ENCODE data around the gene PEX5L. TPM values are rescaled to one million over a fixed set of nuclear protein-coding genes. Genes with fewer than 3 reads are reported as not detected.
A peak's percentile ranks its signal among the peaks of the same experiment; 100 is the strongest.
"Not testable (repeated sequence)": the region's sequence is repeated elsewhere in the genome, so short reads cannot be mapped to it uniquely, and the experiment has no call there.

The PEX5L gene, protein sequence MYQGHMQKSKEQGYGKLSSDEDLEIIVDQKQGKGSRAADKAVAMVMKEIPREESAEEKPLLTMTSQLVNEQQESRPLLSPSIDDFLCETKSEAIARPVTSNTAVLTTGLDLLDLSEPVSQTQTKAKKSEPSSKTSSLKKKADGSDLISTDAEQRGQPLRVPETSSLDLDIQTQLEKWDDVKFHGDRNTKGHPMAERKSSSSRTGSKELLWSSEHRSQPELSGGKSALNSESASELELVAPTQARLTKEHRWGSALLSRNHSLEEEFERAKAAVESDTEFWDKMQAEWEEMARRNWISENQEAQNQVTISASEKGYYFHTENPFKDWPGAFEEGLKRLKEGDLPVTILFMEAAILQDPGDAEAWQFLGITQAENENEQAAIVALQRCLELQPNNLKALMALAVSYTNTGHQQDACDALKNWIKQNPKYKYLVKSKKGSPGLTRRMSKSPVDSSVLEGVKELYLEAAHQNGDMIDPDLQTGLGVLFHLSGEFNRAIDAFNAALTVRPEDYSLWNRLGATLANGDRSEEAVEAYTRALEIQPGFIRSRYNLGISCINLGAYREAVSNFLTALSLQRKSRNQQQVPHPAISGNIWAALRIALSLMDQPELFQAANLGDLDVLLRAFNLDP
- total RNA-seq (0.11 TPM), polyA plus RNA-seq (0.03 TPM)

DNA sequence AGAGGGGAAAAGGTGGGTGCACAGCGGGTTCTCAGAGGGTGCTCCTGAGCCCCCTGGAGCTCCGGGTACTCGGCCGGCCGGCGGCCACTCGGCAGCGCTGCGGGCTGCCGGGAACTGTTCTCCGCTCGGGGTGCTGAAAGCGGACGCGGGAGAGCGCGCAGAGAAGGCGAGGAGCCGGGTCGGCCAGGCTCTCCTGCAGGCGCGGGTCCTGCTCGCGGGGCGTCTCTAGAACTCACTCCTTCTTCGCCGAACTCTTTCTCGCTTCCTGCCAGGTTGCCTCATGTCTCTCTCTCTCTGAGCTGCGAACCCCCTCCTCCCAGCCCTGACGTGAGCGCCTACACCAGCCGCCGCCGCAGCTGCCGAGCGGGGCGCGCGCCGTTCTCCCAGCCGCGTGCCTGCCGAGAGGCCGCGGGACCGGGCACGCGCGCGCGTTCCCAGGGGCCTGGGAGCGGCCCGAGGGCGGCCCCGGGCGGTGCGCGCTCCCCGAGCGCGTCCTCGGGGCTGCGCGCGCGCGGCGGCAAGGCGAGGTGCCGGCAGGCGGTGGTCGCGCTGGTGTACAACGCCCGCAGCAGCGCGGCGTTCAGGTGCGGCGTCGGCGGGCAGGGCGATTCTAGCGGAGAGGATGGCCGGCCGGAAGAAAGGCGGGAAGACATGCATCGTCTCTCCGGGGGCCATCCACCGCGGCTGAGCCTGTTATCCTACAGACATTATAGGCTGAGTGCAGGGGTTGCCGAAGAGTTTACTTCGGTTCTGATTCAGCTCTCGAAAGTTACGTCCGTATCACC, at the start of gene PEX5L:
Gene PEX5L, minus strand, starts transcription at position 267 of the 785 bp plus-strand sequence. CDS start 338 bp downstream, outside the sequence.
- under 1% methylated on average over 96 of the region's 96 CpGs for WGBS
- DNase-seq (ENCODE audit: extremely low spot score): peak; percentile 33
- H3K4me1 ChIP-seq (ENCODE audit: insufficient read depth): peaks cover 2% of the 10 kb centered on the region

DNA sequence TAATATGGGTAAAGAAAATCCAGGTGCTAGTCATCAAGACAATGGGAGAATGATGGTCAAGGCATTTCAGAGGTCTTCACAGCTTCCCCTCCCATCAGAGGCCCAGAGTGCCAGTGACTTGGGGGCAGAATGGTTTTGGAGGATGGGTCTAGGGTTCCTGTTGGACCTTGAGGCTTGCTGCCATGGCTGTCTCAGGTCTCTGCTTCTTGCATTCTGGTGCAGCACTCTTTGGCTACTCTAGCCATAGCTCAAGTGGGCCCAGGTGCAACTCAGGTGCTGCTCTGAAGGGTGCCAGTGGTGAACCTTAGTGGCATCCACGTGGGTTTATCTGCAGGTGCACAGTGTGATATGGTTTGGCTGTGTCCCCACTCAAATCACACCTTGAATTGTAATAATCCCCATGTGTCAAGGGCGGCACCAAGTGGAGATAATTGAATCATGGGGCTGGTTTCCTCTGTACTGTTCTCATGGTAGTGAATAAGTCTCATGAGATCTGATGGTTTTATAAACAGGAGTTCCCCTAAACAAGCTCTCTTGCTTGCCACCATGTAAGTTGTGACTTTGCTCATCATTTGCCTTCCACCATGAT, 48.5 kb upstream of the PEX5L start:
- H3K4me3 ChIP-seq (ENCODE audit: low read depth, low read length): no peak overlapping the region
- no peak overlapping the region for H3K27ac ChIP-seq (ENCODE audit: low read depth)
- no peaks in the 10 kb centered on the region for H3K36me3 ChIP-seq (ENCODE audit: insufficient read depth)
- WGBS: 57% methylated on average over 2 of the region's 2 CpGs
- no peaks in the 10 kb centered on the region for H3K4me1 ChIP-seq (ENCODE audit: insufficient read depth)
- no peak for DNase-seq (ENCODE audit: extremely low spot score)

More for the DNA sequence above, at the start of gene PEX5L:
- Histone ChIP-seq H3K4me3 (ENCODE audit: low read depth, low read length) (peak within 1 kb of the TSS; percentile 32), H3K36me3 (ENCODE audit: insufficient read depth) (no peaks in the 10 kb centered on the region), H3K27ac (ENCODE audit: low read depth) (no peak within 1 kb of the TSS)

DNA sequence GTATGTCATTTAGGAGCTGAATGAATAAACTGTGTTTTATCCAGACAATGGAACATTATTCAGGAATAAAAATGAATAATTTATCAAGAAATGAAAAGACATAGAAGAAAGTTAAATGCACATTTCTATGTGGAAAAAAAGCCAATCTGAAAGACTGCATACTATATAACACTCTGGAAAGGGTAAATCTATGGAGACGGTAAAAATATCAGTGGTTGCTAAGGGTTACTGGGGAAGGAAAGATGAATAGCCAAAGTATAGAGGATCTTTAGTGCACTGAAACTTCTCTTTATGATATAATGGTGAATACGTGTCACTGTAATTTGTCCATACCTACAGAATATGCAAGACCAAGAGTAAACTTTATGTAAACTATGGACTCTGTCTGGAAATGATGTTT, 46.0 kb upstream of the PEX5L start:
- no peak overlapping the region for H3K27ac ChIP-seq (ENCODE audit: low read depth)
- no peaks in the 10 kb centered on the region for H3K4me1 ChIP-seq (ENCODE audit: insufficient read depth)
- H3K36me3 ChIP-seq (ENCODE audit: insufficient read depth): no peaks in the 10 kb centered on the region
- no peak overlapping the region for H3K4me3 ChIP-seq (ENCODE audit: low read depth, low read length)
- WGBS: 82% methylated on average over 2 of the region's 2 CpGs
- DNase-seq (ENCODE audit: extremely low spot score): no peak

DNA sequence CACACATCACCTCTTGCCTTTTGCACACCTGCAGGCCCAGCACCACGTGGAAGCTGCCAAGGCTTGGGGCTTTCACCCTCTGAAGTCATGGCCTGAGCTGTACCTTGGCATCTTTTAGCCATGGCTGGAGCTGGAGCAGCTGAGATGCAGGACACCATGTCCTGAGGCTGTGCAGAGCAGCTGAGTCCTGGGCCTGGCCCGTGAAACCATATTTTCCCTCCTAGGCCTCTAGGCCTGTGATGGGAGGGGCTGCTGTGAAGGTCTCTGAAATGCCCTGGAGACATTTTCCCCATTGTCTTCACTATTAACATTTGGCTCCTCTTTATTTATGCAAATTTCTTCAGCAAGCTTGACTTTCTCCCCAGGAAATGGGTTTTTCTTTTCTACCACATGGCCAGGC, 41.9 kb upstream of the PEX5L start:
- Histone ChIP-seq H3K4me1 (ENCODE audit: insufficient read depth) (no peaks in the 10 kb centered on the region), H3K36me3 (ENCODE audit: insufficient read depth) (no peaks in the 10 kb centered on the region), H3K4me3 (ENCODE audit: low read depth, low read length) (no peak overlapping the region), H3K27ac (ENCODE audit: low read depth) (no peak overlapping the region)
- no peak for DNase-seq (ENCODE audit: extremely low spot score)
- WGBS: 50% methylated on average over 2 of the region's 2 CpGs

DNA sequence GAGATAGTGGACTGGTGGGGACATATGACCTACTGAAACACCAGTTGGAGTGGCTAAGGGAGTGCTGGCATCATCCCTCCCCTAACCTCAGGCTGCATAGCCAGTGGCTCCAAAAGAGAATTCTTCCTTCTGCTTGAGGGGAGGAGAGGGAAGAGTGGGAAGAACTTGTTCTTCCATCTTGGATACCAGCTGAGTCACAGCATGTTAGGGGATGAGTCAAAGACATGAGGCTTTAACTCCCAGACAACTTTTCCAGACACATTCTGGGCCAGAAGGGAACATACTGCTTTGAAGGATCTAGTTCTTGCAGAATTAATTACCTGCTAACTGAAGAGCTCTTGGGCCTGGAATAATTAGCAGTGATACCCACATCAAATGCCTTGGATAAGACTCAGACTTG, 36.8 kb upstream of the PEX5L start:
- no peak for DNase-seq (ENCODE audit: extremely low spot score)
- no peak overlapping the region for H3K27ac ChIP-seq (ENCODE audit: low read depth)
- H3K36me3 ChIP-seq (ENCODE audit: insufficient read depth): no peaks in the 10 kb centered on the region
- no peak overlapping the region for H3K4me3 ChIP-seq (ENCODE audit: low read depth, low read length)
- no peaks in the 10 kb centered on the region for H3K4me1 ChIP-seq (ENCODE audit: insufficient read depth)

DNA sequence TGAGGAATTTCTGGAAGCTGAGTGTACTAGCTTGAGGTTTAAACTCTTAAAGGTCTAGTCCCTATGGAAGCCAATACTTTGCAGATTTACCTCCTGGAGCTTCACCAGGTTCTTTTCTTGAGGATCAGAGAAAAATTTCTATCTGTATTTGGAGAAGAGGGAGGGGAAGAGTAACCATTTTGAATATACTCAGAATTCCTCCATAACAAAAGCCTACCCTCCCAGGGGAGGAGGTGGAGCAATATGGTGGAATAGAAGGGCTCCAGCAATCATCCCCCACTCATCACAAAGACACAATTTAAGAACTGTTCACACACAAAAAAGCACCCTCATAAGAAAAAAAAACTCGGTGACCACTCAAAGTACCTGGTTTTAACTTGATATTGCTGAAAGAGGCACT, 36.0 kb upstream of the PEX5L start:
- DNase-seq (ENCODE audit: extremely low spot score): no peak
- H3K4me1 ChIP-seq (ENCODE audit: insufficient read depth): no peaks in the 10 kb centered on the region
- H3K36me3 ChIP-seq (ENCODE audit: insufficient read depth): no peaks in the 10 kb centered on the region
- H3K27ac ChIP-seq (ENCODE audit: low read depth): no peak overlapping the region
- 61% methylated on average over 1 of the region's 1 CpG for WGBS
- H3K4me3 ChIP-seq (ENCODE audit: low read depth, low read length): no peak overlapping the region

DNA sequence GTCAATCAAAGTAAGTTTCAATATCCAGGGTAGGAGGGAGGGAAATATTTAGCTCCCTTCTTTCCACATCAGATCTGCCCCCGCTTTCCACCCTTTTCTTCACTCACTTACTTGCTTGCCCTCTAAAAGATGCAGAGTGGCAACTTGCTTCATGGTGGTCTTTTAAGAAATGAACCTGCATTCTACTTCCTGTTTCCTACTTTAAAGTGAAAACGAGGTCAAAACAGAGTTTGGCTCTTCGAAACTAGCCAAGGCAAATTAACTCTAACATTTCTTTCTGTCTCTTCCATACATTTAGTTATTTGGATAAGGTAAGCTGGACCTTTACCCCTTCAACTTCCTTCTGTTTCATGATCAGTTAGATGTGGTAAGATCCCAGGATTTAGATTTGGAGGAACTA, 34.2 kb upstream of the PEX5L start:
- H3K27ac ChIP-seq (ENCODE audit: low read depth): no peak overlapping the region
- H3K4me3 ChIP-seq (ENCODE audit: low read depth, low read length): no peak overlapping the region
- H3K36me3 ChIP-seq (ENCODE audit: insufficient read depth): no peaks in the 10 kb centered on the region
- no peak for DNase-seq (ENCODE audit: extremely low spot score)
- WGBS: 61% methylated on average over 3 of the region's 3 CpGs
- H3K4me1 ChIP-seq (ENCODE audit: insufficient read depth): no peaks in the 10 kb centered on the region

DNA sequence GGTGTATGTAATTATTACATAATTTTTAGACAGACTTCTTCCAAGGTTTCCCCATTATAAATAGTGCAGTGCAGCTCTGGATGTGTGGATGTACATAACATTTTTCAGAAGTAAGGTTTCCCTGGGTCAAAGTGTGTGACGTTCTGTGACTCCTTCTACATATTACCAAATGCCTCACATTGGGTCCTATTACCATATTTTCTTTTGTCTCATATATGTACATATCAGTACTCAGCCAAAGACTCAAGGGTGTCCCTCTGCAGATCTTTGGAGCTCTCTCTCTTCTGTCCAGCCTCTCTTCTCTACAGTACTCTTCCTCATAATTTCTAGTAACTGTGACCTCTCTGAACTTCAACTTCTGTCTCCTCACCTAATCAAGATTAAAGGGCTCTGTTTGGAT, 31.3 kb upstream of the PEX5L start:
- Histone ChIP-seq H3K27ac (ENCODE audit: low read depth) (no peak overlapping the region), H3K4me1 (ENCODE audit: insufficient read depth) (no peaks in the 10 kb centered on the region), H3K36me3 (ENCODE audit: insufficient read depth) (no peaks in the 10 kb centered on the region), H3K4me3 (ENCODE audit: low read depth, low read length) (no peak overlapping the region)
- 69% methylated on average over 1 of the region's 1 CpG for WGBS
- no peak for DNase-seq (ENCODE audit: extremely low spot score)

DNA sequence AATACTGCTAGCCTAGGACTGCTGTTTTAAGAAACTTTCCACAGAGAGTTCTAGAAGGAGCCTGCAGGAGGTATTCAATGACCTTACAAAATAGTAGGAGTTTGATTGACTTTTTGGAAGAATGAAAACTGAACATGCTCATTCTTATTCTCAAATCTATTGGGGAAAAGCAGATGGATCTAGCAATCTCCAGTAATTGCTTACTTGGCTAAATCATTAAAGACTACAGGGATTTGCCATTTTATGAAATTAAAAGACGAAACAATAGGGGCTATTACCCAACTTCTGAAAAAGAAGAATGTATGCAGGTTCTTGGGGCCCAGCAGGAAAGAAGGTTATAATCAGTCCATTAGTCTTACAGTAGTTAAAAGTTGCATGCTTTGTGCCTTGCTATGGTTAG, 29.9 kb upstream of the PEX5L start:
- H3K4me3 ChIP-seq (ENCODE audit: low read depth, low read length): no peak overlapping the region
- H3K4me1 ChIP-seq (ENCODE audit: insufficient read depth): no peaks in the 10 kb centered on the region
- 69% methylated on average over 1 of the region's 1 CpG for WGBS
- no peaks in the 10 kb centered on the region for H3K36me3 ChIP-seq (ENCODE audit: insufficient read depth)
- no peak overlapping the region for H3K27ac ChIP-seq (ENCODE audit: low read depth)
- DNase-seq (ENCODE audit: extremely low spot score): no peak

DNA sequence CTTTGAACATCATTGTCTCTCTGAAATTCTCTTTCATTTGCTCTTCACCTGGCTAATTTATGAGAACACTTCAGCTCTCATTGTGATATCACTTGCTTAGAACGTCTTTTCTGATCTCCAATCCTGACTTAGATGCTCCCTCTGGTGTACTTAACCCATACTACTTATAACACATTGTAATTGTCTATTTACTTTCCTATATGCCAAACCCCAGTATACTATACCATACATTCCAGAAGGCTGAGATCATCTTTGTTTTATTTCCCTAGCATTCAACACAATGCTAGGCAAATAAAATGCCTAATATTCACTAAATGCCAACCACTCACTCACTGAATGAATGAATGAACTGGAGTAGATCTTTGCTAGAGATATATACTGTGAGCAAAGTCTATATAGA, 27.0 kb upstream of the PEX5L start:
- no peak for DNase-seq (ENCODE audit: extremely low spot score)
- no peaks in the 10 kb centered on the region for H3K4me1 ChIP-seq (ENCODE audit: insufficient read depth)
- no peak overlapping the region for H3K4me3 ChIP-seq (ENCODE audit: low read depth, low read length)
- 39% methylated on average over 1 of the region's 1 CpG for WGBS
- no peaks in the 10 kb centered on the region for H3K36me3 ChIP-seq (ENCODE audit: insufficient read depth)
- H3K27ac ChIP-seq (ENCODE audit: low read depth): no peak overlapping the region

DNA sequence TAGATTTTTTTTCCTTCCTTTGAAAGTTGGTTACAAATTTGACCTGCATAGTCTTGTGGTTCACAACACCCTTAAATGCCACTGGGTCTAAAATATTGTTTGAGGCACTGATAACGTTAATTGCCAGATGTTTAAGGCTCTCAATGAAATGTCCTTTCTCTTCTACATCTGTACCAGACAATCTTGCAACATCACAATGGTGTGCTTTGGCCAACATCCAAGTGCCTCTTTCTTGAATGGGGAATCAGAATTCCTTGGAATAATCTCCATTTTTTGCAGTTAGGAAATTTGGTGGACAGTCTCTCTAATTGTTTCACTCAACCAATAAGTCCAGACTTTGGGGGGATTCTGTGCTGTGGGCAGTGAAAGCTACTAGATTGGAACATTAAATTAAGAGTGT, 26.0 kb upstream of the PEX5L start:
- Histone ChIP-seq H3K4me1 (ENCODE audit: insufficient read depth) (no peaks in the 10 kb centered on the region), H3K4me3 (ENCODE audit: low read depth, low read length) (no peak overlapping the region), H3K36me3 (ENCODE audit: insufficient read depth) (no peaks in the 10 kb centered on the region), H3K27ac (ENCODE audit: low read depth) (no peak overlapping the region)
- 64% methylated on average over 1 of the region's 1 CpG for WGBS
- DNase-seq (ENCODE audit: extremely low spot score): no peak

DNA sequence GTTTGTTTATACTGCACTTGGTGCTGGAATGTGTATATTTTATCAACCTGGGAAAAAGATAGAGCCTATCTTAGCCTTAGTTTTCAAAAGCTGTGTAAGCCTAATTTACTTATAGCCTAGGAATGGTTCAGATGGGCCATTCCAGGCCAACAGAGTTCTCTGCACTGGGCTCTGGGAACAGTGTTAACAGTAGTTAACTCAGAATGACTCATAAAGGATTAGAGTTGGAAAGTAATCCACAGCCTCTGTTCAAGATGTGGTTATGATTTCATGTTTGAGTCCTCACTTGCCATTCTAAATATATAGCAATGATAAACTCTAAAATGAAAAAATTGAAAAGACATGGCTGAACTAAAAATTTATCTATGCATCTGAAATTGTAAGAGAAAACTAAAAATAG, 22.6 kb upstream of the PEX5L start:
- no peak overlapping the region for H3K4me3 ChIP-seq (ENCODE audit: low read depth, low read length)
- H3K36me3 ChIP-seq (ENCODE audit: insufficient read depth): no peaks in the 10 kb centered on the region
- H3K27ac ChIP-seq (ENCODE audit: low read depth): no peak overlapping the region
- no peaks in the 10 kb centered on the region for H3K4me1 ChIP-seq (ENCODE audit: insufficient read depth)
- no peak for DNase-seq (ENCODE audit: extremely low spot score)

DNA sequence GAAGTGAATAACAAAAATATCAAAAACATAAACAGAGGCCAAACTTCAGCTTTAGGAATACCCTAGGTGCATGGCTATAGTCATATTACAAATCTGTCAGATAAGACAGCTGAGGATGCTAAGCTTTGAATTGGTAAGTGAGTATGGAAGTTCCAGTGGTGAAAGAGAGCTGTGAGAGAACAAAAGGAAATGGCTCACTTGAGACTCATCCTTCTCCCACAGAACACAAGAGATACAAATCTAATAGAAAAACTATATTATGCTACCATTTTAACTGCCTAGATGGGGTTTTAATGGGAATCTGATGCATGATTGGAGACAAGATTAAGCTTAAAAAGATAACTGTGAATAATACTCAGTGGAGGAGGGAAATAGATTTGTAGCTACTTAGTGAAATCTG, 21.5 kb upstream of the PEX5L start:
- DNase-seq (ENCODE audit: extremely low spot score): no peak
- no peak overlapping the region for H3K4me3 ChIP-seq (ENCODE audit: low read depth, low read length)

DNA sequence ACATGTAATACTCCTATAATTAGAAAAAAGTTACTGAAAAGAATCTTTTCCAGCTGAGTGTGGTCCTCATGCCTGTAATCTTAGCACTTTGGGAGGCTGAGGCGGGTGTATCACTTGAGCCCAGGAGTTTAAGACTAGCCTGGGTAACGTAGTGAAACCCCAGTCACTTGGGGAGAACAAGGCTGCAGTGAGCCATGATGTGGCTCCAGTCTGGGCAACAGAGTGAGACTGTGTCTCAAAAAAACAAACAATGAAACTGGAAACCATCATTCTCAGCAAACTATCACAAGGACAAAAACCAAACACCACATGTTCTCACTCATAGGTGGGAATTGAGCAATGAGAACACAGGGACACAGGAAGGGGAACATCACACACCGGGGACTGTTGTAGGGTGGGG, 18.9 kb upstream of the PEX5L start:
- H3K4me1 ChIP-seq (ENCODE audit: insufficient read depth); H3K27ac ChIP-seq (ENCODE audit: low read depth); H3K4me3 ChIP-seq (ENCODE audit: low read depth, low read length); H3K36me3 ChIP-seq (ENCODE audit: insufficient read depth); DNase-seq (ENCODE audit: extremely low spot score): not testable (repeated sequence)
- 67% methylated on average over 3 of the region's 3 CpGs for WGBS

More for the DNA sequence above, 21.5 kb upstream of the PEX5L start:
- no peaks in the 10 kb centered on the region for H3K4me1 ChIP-seq (ENCODE audit: insufficient read depth)
- no peak overlapping the region for H3K27ac ChIP-seq (ENCODE audit: low read depth)
- H3K36me3 ChIP-seq (ENCODE audit: insufficient read depth): no peaks in the 10 kb centered on the region
